Measurements from ENCODE around the gene MAS1. TPM values are rescaled to one million over a fixed set of nuclear protein-coding genes. Genes with fewer than 3 reads are reported as not detected.

MAS1 gene
- total and polyA plus RNA-seq, 9 of the 15 experiments (the other 6 are each of a cell fraction or from before 2014, with no cell fraction given) = not detected

DNA sequence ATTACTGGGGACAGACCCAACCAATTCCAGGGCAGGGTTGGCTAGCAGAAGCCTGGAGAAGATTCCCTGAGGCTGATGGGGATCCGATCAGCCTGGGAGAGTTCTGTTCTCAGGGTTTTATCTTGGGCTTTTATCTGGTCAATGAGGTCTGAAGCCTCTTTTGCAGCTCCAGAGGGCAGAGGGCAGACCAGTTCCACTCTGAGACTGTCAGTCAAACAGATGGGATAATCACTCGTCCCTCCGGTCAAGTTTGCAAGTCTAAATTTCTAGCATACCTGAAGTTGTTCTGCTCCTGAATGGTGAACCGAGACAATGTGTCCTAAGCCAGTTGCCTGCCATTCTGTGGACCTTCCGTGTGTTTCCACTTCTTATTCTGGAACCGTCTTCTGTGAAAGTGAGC lies 3.0 kb upstream of the MAS1 start:
- FAIRE-seq (no peak), ATAC-seq (peak; percentile 32; the same call in 2 of the 3 replicates), DNase-seq (ENCODE audit: extremely low read depth in 1 of 4, low spot score in 3 of 4) (no peak)
- WGBS (ENCODE audit: insufficient coverage, low coverage, missing lambda C conversion rate) = 13% methylated on average over 6 of the region's 6 CpGs
- H3K4me3 ChIP-seq = no peak overlapping the region
- H3K9me3 ChIP-seq (replicated peaks; ENCODE audit: control insufficient read depth, insufficient read depth, low read depth, low read length) = no peaks in the 10 kb centered on the region
- no peaks in the 10 kb centered on the region for H3K9me1 ChIP-seq (ENCODE audit: control insufficient read depth, insufficient read depth, low read length)
- no peak overlapping the region for H3K27ac ChIP-seq (ENCODE audit: extremely low read depth, low read depth, low read length)
- no peak overlapping the region for H3K9ac ChIP-seq (ENCODE audit: insufficient read depth in 1 of 2, low read depth in 2 of 2, low read length in 2 of 2)
- POLR2A ChIA-PET = interaction anchor here (0.8 to 1.0 kb wide), 2 partner anchors 12 to 94 kb away, joined by 3 to 4 read pairs; no protein-coding TSS in a partner anchor
- no TSS peak for BruUV-seq (replicated peaks)
- TF ChIP-seq E2F3 (CRISPR knock-in tag; IDR thresholded peaks at IDR 0.05) (no peak), PKNOX1 (IDR thresholded peaks at IDR 0.05) (peak; percentile 52; the same call in 1 of the 2 replicates)
- intact Hi-C loops (cut with micrococcal nuclease) (loop anchor here (10.0 kb wide), 1 partner anchor 157 kb away; no protein-coding TSS in a partner anchor), in situ Hi-C loops (cut with MboI) (no loop called here)
- H3K27me3 ChIP-seq (ENCODE audit: control insufficient read depth in 2 of 2, insufficient read depth in 2 of 2, low read length in 2 of 2) = peaks cover 54 to 71% of the 10 kb centered on the region in 2 experiments
- CTCF ChIA-PET (ENCODE audit: low intra/inter-chr PET ratio) = no interaction called here
- no peaks in the 10 kb centered on the region; the same call in 1 of the 2 replicates for H4K20me1 ChIP-seq (replicated peaks; ENCODE audit: control insufficient read depth, insufficient read depth, low read length)
- no peaks in the 10 kb centered on the region for H3K79me2 ChIP-seq (ENCODE audit: control insufficient read depth, insufficient read depth, low read length)
- no peaks in the 10 kb centered on the region for H3K36me3 ChIP-seq (ENCODE audit: control insufficient read depth, insufficient read depth, low read length)
- no peaks in the 10 kb centered on the region; a peak in 1 of 5 replicates for H3K4me1 ChIP-seq (replicated peaks in 1 of 2; ENCODE audit: control insufficient read depth in 2 of 2, insufficient read depth in 2 of 2, low read length in 2 of 2)
- H2AFZ ChIP-seq (ENCODE audit: low read depth, low read length) = no peak overlapping the region
- H3K4me2 ChIP-seq (ENCODE audit: insufficient read depth, low read length) = no peak overlapping the region

GRCh38 chr6:159890201-159890600 lies 587 bp upstream of the MAS1 start:
- Histone ChIP-seq H2AFZ (ENCODE audit: low read depth, low read length) (no peak overlapping the region), H3K4me3 (no peak overlapping the region), H4K20me1 (replicated peaks; ENCODE audit: control insufficient read depth, insufficient read depth, low read length) (no peaks in the 10 kb centered on the region; the same call in 1 of the 2 replicates), H3K4me1 (replicated peaks in 1 of 2; ENCODE audit: control insufficient read depth in 2 of 2, insufficient read depth in 2 of 2, low read length in 2 of 2) (no peaks in the 10 kb centered on the region; a peak in 1 of 5 replicates), H3K27me3 (ENCODE audit: control insufficient read depth in 2 of 2, insufficient read depth in 2 of 2, low read length in 2 of 2) (peaks cover 71 to 88% of the 10 kb centered on the region in 2 experiments), H3K27ac (ENCODE audit: extremely low read depth, low read depth, low read length) (no peak overlapping the region), H3K9me3 (replicated peaks; ENCODE audit: control insufficient read depth, insufficient read depth, low read depth, low read length) (no peaks in the 10 kb centered on the region), H3K9me1 (ENCODE audit: control insufficient read depth, insufficient read depth, low read length) (no peaks in the 10 kb centered on the region), H3K36me3 (ENCODE audit: control insufficient read depth, insufficient read depth, low read length) (no peaks in the 10 kb centered on the region), H3K9ac (ENCODE audit: insufficient read depth in 1 of 2, low read depth in 2 of 2, low read length in 2 of 2) (no peak overlapping the region), H3K79me2 (ENCODE audit: control insufficient read depth, insufficient read depth, low read length) (no peaks in the 10 kb centered on the region), H3K4me2 (ENCODE audit: insufficient read depth, low read length) (no peak overlapping the region)
- CTCF ChIA-PET (ENCODE audit: low intra/inter-chr PET ratio) = no interaction called here
- FAIRE-seq (no peak), ATAC-seq (no peak), DNase-seq (ENCODE audit: extremely low read depth in 1 of 4, low spot score in 3 of 4) (no peak)
- under 1% methylated on average over 7 of the region's 7 CpGs for WGBS (ENCODE audit: insufficient coverage, low coverage, missing lambda C conversion rate)
- POLR2A ChIA-PET = interaction anchor here (0.6 kb wide), 1 partner anchor 101 kb away, joined by 4 read pairs; the partner anchor contains the start of gene TCP1
- in situ Hi-C loops (cut with MboI) = no loop called here
- no TSS peak for BruUV-seq (replicated peaks)
- intact Hi-C loops (cut with micrococcal nuclease) = no loop called here
- TF ChIP-seq, protein P1, sequence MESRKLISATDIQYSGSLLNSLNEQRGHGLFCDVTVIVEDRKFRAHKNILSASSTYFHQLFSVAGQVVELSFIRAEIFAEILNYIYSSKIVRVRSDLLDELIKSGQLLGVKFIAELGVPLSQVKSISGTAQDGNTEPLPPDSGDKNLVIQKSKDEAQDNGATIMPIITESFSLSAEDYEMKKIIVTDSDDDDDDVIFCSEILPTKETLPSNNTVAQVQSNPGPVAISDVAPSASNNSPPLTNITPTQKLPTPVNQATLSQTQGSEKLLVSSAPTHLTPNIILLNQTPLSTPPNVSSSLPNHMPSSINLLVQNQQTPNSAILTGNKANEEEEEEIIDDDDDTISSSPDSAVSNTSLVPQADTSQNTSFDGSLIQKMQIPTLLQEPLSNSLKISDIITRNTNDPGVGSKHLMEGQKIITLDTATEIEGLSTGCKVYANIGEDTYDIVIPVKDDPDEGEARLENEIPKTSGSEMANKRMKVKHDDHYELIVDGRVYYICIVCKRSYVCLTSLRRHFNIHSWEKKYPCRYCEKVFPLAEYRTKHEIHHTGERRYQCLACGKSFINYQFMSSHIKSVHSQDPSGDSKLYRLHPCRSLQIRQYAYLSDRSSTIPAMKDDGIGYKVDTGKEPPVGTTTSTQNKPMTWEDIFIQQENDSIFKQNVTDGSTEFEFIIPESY (CRISPR knock-in tag; IDR thresholded peaks at IDR 0.05) = no peak
- TF ChIP-seq XRCC4 (IDR thresholded peaks at IDR 0.05; ENCODE audit: extremely low read depth, insufficient read depth, insufficient read length) (no peak), USF2 (CRISPR knock-in tag; IDR thresholded peaks at IDR 0.05) (no peak), TRIM24 (IDR thresholded peaks at IDR 0.05) (no peak), SMARCE1 (IDR thresholded peaks at IDR 0.05) (no peak), TAF15 (IDR thresholded peaks at IDR 0.05; ENCODE audit: low read depth, low read length) (no peak), SP1 (CRISPR knock-in tag; IDR thresholded peaks at IDR 0.05) (no peak), ZC3H4 (CRISPR knock-in tag; IDR thresholded peaks at IDR 0.05; ENCODE audit: borderline replicate concordance) (no peak), ZZZ3 (IDR thresholded peaks at IDR 0.05) (no peak), ESRRA (IDR thresholded peaks at IDR 0.05; ENCODE audit: borderline replicate concordance, low read depth) (no peak), CREBBP (IDR thresholded peaks at IDR 0.05; ENCODE audit: low read depth, low read length) (no peak)

Measured in K562 (cell line).